Kidney (tissue), 14 donors: ENCODE data around the gene IL25. TPM values are rescaled to one million over a fixed set of nuclear protein-coding genes. Genes with fewer than 3 reads are reported as not detected.

Experiments used
- DNase-seq, 5 donors: peaks; one replicate each; pipeline ENCODE4 v3.0.0-alpha.2; 2013 to 2020
- FAIRE-seq: peaks from 2 replicates; lab custom pipeline; 2012; peaks lifted over from hg19 to GRCh38; lab: Jason Lieb, UNC
- H3K27ac ChIP-seq, 2 donors: one replicate each; pipeline ENCODE4 v1.7.0; 2013; ENCODE audit warnings: low read depth in 2 of 2, low read length in 2 of 2, inconsistent platforms in 1 of 2
- H3K27me3 ChIP-seq: one replicate; pipeline ENCODE4 v1.7.1; 2013; ENCODE audit warnings: low read length, inconsistent platforms; ENCODE audit not compliant: control insufficient read depth, insufficient read depth
- H3K36me3 ChIP-seq, 3 donors: one replicate each; pipeline versions ENCODE4 v1.7.0 to v1.7.1; 2013; ENCODE audit warnings: low read length in 3 of 3, control low read depth in 1 of 3, inconsistent platforms in 1 of 3; ENCODE audit not compliant: insufficient read depth in 3 of 3, control insufficient read depth in 2 of 3
- H3K4me1 ChIP-seq, 3 donors: one replicate each; pipeline versions ENCODE4 v1.7.0 to v1.7.1; 2013; ENCODE audit warnings: low read length in 3 of 3, inconsistent platforms in 1 of 3, low read depth in 1 of 3; ENCODE audit not compliant: control insufficient read depth in 2 of 3, insufficient read depth in 2 of 3
- H3K4me3 ChIP-seq, 3 donors: one replicate each; pipeline versions ENCODE4 v1.7.0 to v1.8.1; 2013; ENCODE audit warnings: low read length in 3 of 3, control low read depth in 1 of 3, inconsistent platforms in 1 of 3
- H3K9ac ChIP-seq, 3 donors: one replicate each; pipeline versions ENCODE4 v1.7.0 to v1.7.1; 2013; ENCODE audit warnings: low read length in 3 of 3, control low read depth in 1 of 3, inconsistent platforms in 1 of 3
- H3K9me3 ChIP-seq, 3 donors: one replicate each; pipeline versions ENCODE4 v1.7.0 to v1.7.1; 2013; ENCODE audit warnings: low read length in 3 of 3, control low read depth in 1 of 3, inconsistent platforms in 1 of 3; ENCODE audit not compliant: control insufficient read depth in 2 of 3, insufficient read depth in 1 of 3
- intact Hi-C: fragments of 100-400 bp; cut with DNase I; formaldehyde crosslinking; loops from one replicate; pipeline ENCODE4 v1.11.1; 2022
- polyA plus RNA-seq: library from polyadenylated mRNA; stranded (reverse); fragments of 350-450 nt; fragmentation: Illumina TruSeq; extraction: RNeasy Lipid Tissue Mini Kit (QIAGEN cat#74804); gene quantifications from one replicate; pipeline ENCODE4 v1.2.3, GENCODE V29; 2014; ENCODE audit warnings: low read depth, low replicate concordance; ENCODE audit not compliant: insufficient read depth
- total RNA-seq: library from RNA; stranded (reverse); fragmentation: NEBNext Ultra II Directional; extraction: Animal tissue kit (Norgen Biotek cat#: 25700); gene quantifications from one replicate; pipeline ENCODE4 v1.2.1, GENCODE V29; 2021
- TF ChIP-seq, protein P1 (sequence below): IDR thresholded peaks from 3 replicates; pipeline ENCODE4 v1.5.1; 2012; ENCODE audit warnings: mild to moderate bottlenecking, moderate library complexity, borderline replicate concordance; ENCODE audit not compliant: insufficient read depth; ENCODE audit errors: extremely low read depth
- donor health status: control.
- donor health status: control.
- donor health status: control.
- donor health status: control.
- donor health status: control.
- donor health status: DM: yes; HTN: yes; CAD: no.
- donor health status: Normal renal cell carcinoma (clear cell type).

Gene IL25
- total and polyA plus RNA-seq, 2 donors from 2014 or later, result not detected

- no peaks in the 10 kb centered on the region for H3K27me3 ChIP-seq
- H3K27ac ChIP-seq, result no peak overlapping the region
- no peak for FAIRE-seq
- H3K9me3 ChIP-seq, result no peaks in the 10 kb centered on the region
- no peak overlapping the region for H3K4me3 ChIP-seq
- no peak for DNase-seq
- intact Hi-C loops, result no loop called here
- no peaks in the 10 kb centered on the region for H3K4me1 ChIP-seq
- no peak overlapping the region for H3K9ac ChIP-seq
- TF ChIP-seq, protein P1, sequence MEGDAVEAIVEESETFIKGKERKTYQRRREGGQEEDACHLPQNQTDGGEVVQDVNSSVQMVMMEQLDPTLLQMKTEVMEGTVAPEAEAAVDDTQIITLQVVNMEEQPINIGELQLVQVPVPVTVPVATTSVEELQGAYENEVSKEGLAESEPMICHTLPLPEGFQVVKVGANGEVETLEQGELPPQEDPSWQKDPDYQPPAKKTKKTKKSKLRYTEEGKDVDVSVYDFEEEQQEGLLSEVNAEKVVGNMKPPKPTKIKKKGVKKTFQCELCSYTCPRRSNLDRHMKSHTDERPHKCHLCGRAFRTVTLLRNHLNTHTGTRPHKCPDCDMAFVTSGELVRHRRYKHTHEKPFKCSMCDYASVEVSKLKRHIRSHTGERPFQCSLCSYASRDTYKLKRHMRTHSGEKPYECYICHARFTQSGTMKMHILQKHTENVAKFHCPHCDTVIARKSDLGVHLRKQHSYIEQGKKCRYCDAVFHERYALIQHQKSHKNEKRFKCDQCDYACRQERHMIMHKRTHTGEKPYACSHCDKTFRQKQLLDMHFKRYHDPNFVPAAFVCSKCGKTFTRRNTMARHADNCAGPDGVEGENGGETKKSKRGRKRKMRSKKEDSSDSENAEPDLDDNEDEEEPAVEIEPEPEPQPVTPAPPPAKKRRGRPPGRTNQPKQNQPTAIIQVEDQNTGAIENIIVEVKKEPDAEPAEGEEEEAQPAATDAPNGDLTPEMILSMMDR, result no peak
- H3K36me3 ChIP-seq, result no peaks in the 10 kb centered on the region
These were observed 5.3 kb downstream of the IL25 start for GRCh38 chr14:23377573-23378563.

- H3K36me3 ChIP-seq, result no peaks in the 10 kb centered on the region
These were observed 6.1 kb downstream of the IL25 start for GRCh38 chr14:23378612-23379220.

DNA sequence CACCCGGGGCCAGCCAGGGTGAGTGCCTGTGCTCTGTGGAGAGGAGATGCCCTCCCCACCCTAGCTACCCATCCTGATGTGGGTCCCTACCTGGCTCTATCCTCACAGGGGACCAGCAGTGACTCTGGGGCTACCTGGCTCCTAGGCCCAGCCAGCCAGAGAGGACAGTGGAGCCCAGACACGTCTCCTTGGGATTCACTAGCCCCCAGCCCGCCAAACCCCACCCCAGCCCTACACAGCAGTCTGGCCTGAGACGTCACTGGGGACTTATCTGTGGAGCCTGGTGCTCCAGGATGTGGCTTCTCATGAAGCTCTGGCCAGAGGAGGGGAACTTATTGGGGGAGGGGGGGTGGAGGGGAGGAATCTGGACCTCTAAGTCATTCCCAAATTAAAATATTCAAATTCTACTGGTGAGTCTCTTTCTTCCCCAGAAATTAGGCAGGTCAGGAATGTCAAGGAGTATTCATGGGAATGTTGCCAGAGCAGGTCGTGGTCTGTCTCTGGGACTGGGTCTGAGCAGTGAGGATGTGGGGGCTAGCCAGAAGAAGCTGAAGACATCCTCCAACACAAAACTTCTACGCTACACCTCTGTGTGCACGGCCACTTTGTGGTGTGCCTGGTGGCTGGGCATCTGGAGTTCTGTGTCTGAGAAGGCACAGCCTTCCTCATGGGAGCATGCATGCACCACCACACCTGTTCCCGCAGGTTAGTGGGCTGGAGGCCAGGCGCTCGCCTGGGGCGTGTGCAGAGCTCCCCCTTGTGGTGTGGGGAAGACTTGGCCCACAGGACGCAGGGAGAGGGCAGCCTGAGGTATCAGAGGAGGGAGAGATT, 7.0 kb downstream of the IL25 start:
- FAIRE-seq, result no peak
- TF ChIP-seq, protein P1, result peak; percentile 83
- intact Hi-C loops, result no loop called here

More at GRCh38 chr14:23378612-23379220, 6.1 kb downstream of the IL25 start:
- no peak overlapping the region for H3K27ac ChIP-seq
- TF ChIP-seq, protein P1, result no peak
- no peaks in the 10 kb centered on the region for H3K4me1 ChIP-seq
- no peak overlapping the region for H3K9ac ChIP-seq
- intact Hi-C loops, result no loop called here
- FAIRE-seq (no peak), DNase-seq (no peak)
- H3K9me3 ChIP-seq, result no peaks in the 10 kb centered on the region
- no peak overlapping the region for H3K4me3 ChIP-seq
- no peaks in the 10 kb centered on the region for H3K27me3 ChIP-seq

More for the DNA sequence above, 7.0 kb downstream of the IL25 start:
- peak in 4 of 5 donors; percentile 42 to 83 (median 54) for DNase-seq
- Histone ChIP-seq H3K4me3 (no peak overlapping the region), H3K27ac (no peak overlapping the region), H3K36me3 (no peaks in the 10 kb centered on the region), H3K4me1 (no peaks in the 10 kb centered on the region), H3K9ac (no peak overlapping the region), H3K9me3 (no peaks in the 10 kb centered on the region), H3K27me3 (no peaks in the 10 kb centered on the region)
